Stimulated activated CD4-positive, alpha-beta T cell treated with anti-CD3 and anti-CD28 coated beads, Interleukin-2, amount 100 ng/mL, for 4 hours (primary cell): ENCODE data around the gene PKIG.
"Not testable (repeated sequence)": the region's sequence is repeated elsewhere in the genome, so short reads cannot be mapped to it uniquely, and the experiment has no call there.

ENCODE experiments used
- DNase-seq: peaks from one replicate; pipeline ENCODE4 v3.0.0-alpha.2; 2020; ENCODE audit warnings: low read depth

The PKIG gene

GRCh38 chr20:44582311-44583025, at the start of gene PKIG:
PKIG (plus strand) TSS chr20:44582579; CDS start chr20:44614557, 31,978 bp downstream.
- DNase-seq, result no peak

- DNase-seq, result no peak
Observed at GRCh38 chr20:44532981-44533331, 49.4 kb upstream of the PKIG start.

- no peak for DNase-seq
Observed at GRCh38 chr20:44533928-44534327, 48.5 kb upstream of the PKIG start.

GRCh38 chr20:44536175-44536574, 46.2 kb upstream of the PKIG start:
- DNase-seq, result no peak

GRCh38 chr20:44537993-44538392, 44.4 kb upstream of the PKIG start:
- no peak for DNase-seq

GRCh38 chr20:44540834-44541233, 41.5 kb upstream of the PKIG start:
- no peak for DNase-seq

GRCh38 chr20:44541992-44542391, 40.4 kb upstream of the PKIG start:
- no peak for DNase-seq

GRCh38 chr20:44542890-44543289, 39.5 kb upstream of the PKIG start:
- DNase-seq, result no peak

- no peak for DNase-seq
Observed at GRCh38 chr20:44543358-44543757, 39.0 kb upstream of the PKIG start.

GRCh38 chr20:44544263-44544662, 38.1 kb upstream of the PKIG start:
- no peak for DNase-seq

- no peak for DNase-seq
Observed at GRCh38 chr20:44547419-44547818, 35.0 kb upstream of the PKIG start.

GRCh38 chr20:44549123-44549522, 33.3 kb upstream of the PKIG start:
- DNase-seq, result no peak

- no peak for DNase-seq
Observed at GRCh38 chr20:44552050-44552449, 30.3 kb upstream of the PKIG start.

- no peak for DNase-seq
Observed at GRCh38 chr20:44552568-44552949, 29.8 kb upstream of the PKIG start.

- DNase-seq, result no peak
Observed at GRCh38 chr20:44552950-44553908, 29.1 kb upstream of the PKIG start.

GRCh38 chr20:44559302-44559701, 23.1 kb upstream of the PKIG start:
- DNase-seq, result no peak

- DNase-seq, result no peak
Observed at GRCh38 chr20:44560229-44560628, 22.1 kb upstream of the PKIG start.

GRCh38 chr20:44560818-44561217, 21.6 kb upstream of the PKIG start:
- DNase-seq, result not testable (repeated sequence)

GRCh38 chr20:44561876-44562275, 20.5 kb upstream of the PKIG start:
- no peak for DNase-seq

GRCh38 chr20:44566018-44566417, 16.4 kb upstream of the PKIG start:
- DNase-seq, result no peak

GRCh38 chr20:44566811-44567210, 15.6 kb upstream of the PKIG start:
- DNase-seq, result no peak

- DNase-seq, result no peak
Observed at GRCh38 chr20:44570367-44570766, 12.0 kb upstream of the PKIG start.

- DNase-seq, result no peak
Observed at GRCh38 chr20:44571362-44571988, 10.9 kb upstream of the PKIG start.
